D341Med (cell line): ENCODE results near the gene ACTN2.
A peak's percentile ranks its signal among the peaks of the same experiment; 100 is the strongest.

Source experiments
- DNase-seq: peaks from one replicate; pipeline ENCODE4 v3.0.0; 2012; ENCODE audit warnings: low spot score

ACTN2 gene

GRCh38 chr1:236691348-236691747 lies 5.0 kb downstream of the ACTN2 start:
- no peak for DNase-seq

- peak; percentile 54 for DNase-seq
These were observed 5.8 kb downstream of the ACTN2 start for GRCh38 chr1:236692128-236692527.

GRCh38 chr1:236692742-236693141 lies 6.4 kb downstream of the ACTN2 start:
- DNase-seq = no peak

- no peak for DNase-seq
These were observed 13.1 kb downstream of the ACTN2 start for GRCh38 chr1:236699366-236699765.

- no peak for DNase-seq
These were observed 14.6 kb downstream of the ACTN2 start for GRCh38 chr1:236700903-236701302.

- DNase-seq = no peak
These were observed 15.5 kb downstream of the ACTN2 start for GRCh38 chr1:236701782-236702181.

- DNase-seq = no peak
These were observed 16.6 kb downstream of the ACTN2 start for GRCh38 chr1:236702791-236703394.

- no peak for DNase-seq
These were observed 19.5 kb downstream of the ACTN2 start for GRCh38 chr1:236705771-236706170.

GRCh38 chr1:236706183-236706582 lies 19.9 kb downstream of the ACTN2 start:
- no peak for DNase-seq

- no peak for DNase-seq
These were observed 24.1 kb downstream of the ACTN2 start for GRCh38 chr1:236710328-236710892.

- no peak for DNase-seq
These were observed 29.9 kb downstream of the ACTN2 start for GRCh38 chr1:236716160-236716559.

- DNase-seq = no peak
These were observed 31.5 kb downstream of the ACTN2 start for GRCh38 chr1:236717811-236718210.

- DNase-seq = no peak
These were observed 32.0 kb downstream of the ACTN2 start for GRCh38 chr1:236718328-236718727.

- no peak for DNase-seq
These were observed 33.9 kb downstream of the ACTN2 start for GRCh38 chr1:236720206-236720605.

- DNase-seq = no peak
These were observed 34.3 kb downstream of the ACTN2 start for GRCh38 chr1:236720611-236721010.

GRCh38 chr1:236724049-236724448 lies 37.8 kb downstream of the ACTN2 start:
- DNase-seq = no peak

GRCh38 chr1:236724506-236724905 lies 38.2 kb downstream of the ACTN2 start:
- DNase-seq = no peak

- DNase-seq = no peak
These were observed 39.4 kb downstream of the ACTN2 start for GRCh38 chr1:236725668-236726067.

GRCh38 chr1:236727521-236727920 lies 41.2 kb downstream of the ACTN2 start:
- no peak for DNase-seq

- DNase-seq = no peak
These were observed 42.5 kb downstream of the ACTN2 start for GRCh38 chr1:236728752-236729151.

GRCh38 chr1:236733653-236734052 lies 47.4 kb downstream of the ACTN2 start:
- no peak for DNase-seq

GRCh38 chr1:236734141-236734765 lies 48.0 kb downstream of the ACTN2 start:
- DNase-seq = no peak

- DNase-seq = no peak
These were observed 50.5 kb downstream of the ACTN2 start for GRCh38 chr1:236736761-236737160.

GRCh38 chr1:236741753-236742152 lies 55.5 kb downstream of the ACTN2 start:
- no peak for DNase-seq
